ENCODE measurements around the gene ANGPT4.

The ANGPT4 gene

DNA sequence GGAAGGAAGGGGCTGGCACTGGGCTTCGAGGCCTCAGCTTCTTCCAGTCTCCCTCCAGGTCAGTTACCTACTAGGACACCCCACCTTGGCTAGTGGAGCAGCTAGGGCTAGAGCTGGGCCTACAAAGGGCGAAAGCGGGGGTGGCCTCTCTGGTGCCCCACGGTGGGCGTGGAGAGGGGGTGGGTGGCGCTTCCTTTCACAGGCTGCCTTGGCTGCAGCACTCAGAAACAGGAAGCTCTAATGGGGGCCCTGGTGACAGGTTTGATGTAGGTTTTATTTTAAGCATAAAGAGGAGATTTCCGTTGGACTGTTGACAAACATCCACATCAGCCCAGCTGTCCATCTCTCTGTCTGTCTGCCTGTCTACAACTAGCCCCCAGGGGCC is 69.2 kb downstream of the ANGPT4 start:
- peak; percentile 30 for DNase-seq (ENCODE audit: low read depth)

DNA sequence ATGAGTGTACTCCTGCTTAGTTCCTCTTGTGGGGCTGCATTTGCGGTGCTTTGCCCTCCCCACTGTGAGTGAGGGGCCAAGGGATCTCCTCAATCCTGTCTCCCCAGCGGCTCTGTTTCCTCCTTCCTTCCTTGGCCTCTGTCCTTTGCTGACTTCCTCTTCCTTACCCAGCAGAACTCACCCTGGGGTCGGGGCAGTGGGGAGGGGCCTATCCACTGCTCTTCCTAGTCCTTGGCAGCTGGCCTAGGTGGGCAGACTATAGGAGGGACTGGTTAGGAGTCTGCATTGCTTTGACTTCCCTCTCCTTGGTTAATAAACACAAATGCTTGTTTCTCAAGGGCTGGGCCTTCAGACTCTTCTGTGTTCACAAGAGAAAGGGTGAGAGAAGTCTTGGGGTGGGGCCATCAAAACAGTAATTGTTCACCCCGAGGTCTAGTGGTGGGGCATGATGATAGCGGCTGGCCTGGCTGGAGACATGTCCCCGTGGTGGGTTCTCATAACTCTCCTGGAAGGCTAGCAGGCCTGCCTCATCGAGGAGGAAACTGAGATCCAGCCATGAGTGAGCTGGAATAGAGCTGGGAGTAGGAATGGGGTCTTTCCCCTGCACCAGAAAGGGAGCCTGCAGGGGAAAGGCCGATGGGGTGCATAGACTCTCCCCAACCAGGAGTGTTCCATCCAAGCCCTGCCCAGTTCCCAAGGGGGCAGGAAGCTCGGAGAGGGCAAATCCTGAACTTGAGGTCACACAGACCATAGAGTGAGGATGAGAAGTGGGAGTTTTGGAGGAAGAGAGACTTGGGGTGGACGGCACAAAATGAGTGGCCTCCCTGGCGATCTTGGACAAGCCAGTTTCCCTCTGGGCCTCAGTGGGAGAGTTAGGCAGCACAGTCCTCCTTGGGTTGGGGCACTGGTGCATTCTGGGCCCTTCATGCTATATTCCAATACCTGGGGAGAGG is 69.9 kb downstream of the ANGPT4 start:
- TF ChIP-seq, protein P1, sequence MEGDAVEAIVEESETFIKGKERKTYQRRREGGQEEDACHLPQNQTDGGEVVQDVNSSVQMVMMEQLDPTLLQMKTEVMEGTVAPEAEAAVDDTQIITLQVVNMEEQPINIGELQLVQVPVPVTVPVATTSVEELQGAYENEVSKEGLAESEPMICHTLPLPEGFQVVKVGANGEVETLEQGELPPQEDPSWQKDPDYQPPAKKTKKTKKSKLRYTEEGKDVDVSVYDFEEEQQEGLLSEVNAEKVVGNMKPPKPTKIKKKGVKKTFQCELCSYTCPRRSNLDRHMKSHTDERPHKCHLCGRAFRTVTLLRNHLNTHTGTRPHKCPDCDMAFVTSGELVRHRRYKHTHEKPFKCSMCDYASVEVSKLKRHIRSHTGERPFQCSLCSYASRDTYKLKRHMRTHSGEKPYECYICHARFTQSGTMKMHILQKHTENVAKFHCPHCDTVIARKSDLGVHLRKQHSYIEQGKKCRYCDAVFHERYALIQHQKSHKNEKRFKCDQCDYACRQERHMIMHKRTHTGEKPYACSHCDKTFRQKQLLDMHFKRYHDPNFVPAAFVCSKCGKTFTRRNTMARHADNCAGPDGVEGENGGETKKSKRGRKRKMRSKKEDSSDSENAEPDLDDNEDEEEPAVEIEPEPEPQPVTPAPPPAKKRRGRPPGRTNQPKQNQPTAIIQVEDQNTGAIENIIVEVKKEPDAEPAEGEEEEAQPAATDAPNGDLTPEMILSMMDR (IDR thresholded peaks at IDR 0.05; ENCODE audit: low read depth, low read length, missing control alignments) = no peak
- no peak overlapping the region for H3K4me3 ChIP-seq (ENCODE audit: low read depth, low read length)
- DNase-seq (ENCODE audit: low read depth) = no peak

More for the DNA sequence above, 69.2 kb downstream of the ANGPT4 start:
- H3K4me3 ChIP-seq (ENCODE audit: low read depth, low read length) = no peak overlapping the region
- TF ChIP-seq, protein P1 (IDR thresholded peaks at IDR 0.05; ENCODE audit: low read depth, low read length, missing control alignments) = no peak

DNA sequence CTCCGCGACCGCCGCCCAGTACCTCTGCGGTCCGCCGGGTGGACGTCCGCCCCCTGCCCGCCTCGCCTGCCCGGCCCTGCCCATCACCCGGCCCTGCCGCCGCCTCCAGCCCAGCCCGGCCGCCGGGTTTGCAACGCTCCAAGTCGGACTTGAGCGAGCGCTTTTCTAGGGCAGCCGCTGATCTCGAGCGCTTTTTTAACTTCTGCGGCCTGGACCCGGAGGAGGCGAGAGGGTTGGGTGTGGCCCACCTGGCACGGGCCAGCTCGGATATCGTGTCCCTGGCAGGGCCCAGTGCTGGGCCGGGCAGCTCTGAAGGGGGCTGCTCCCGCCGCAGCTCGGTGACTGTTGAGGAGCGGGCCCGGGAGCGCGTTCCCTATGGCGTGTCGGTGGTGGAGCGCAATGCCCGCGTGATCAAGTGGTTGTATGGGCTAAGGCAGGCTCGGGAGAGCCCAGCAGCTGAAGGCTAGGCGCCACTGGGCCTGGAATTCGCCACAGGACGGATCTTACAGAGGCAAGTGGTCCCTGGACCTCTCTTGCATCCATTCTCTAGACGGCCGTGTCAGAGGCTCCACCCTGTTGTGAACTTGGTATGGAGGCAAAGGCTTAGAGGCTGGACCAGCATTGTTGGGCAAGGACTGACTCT is 70.8 kb downstream of the ANGPT4 start:
- no peak overlapping the region for H3K4me3 ChIP-seq (ENCODE audit: low read depth, low read length)
- TF ChIP-seq, protein P1 (IDR thresholded peaks at IDR 0.05; ENCODE audit: low read depth, low read length, missing control alignments) = no peak

GRCh38 chr20:844473-845225 is 71.5 kb downstream of the ANGPT4 start:
- H3K4me3 ChIP-seq (ENCODE audit: low read depth, low read length) = peak overlapping the region; percentile 6
- peak; percentile 66 for DNase-seq (ENCODE audit: low read depth)

More for the DNA sequence above, 70.8 kb downstream of the ANGPT4 start:
- DNase-seq (ENCODE audit: low read depth) = no peak

DNA sequence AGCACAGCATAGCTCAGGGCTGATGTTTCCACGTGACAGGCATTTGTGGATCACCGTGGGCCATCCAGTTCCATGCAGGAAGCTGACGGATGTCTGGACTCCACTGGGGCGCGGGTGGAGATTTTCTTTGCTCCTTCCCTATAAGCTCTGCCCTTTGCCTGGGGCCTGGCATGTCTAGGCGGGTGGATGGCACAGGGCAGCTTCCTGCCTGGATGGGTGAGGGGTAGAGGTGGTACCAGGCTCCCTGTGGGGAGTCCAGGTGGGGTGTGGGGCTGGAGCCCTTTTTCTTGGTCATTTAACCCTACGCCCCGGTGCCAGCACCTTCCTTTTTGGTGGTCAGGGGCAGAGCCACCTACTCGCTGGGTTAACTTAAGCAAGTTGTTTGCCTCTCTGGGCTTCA is 72.2 kb downstream of the ANGPT4 start:
- TF ChIP-seq, protein P1 (IDR thresholded peaks at IDR 0.05; ENCODE audit: low read depth, low read length, missing control alignments) = no peak
- H3K4me3 ChIP-seq (ENCODE audit: low read depth, low read length) = no peak overlapping the region
- DNase-seq (ENCODE audit: low read depth) = no peak

More at GRCh38 chr20:844473-845225, 71.5 kb downstream of the ANGPT4 start:
- TF ChIP-seq, protein P1 (IDR thresholded peaks at IDR 0.05; ENCODE audit: low read depth, low read length, missing control alignments) = no peak

DNA sequence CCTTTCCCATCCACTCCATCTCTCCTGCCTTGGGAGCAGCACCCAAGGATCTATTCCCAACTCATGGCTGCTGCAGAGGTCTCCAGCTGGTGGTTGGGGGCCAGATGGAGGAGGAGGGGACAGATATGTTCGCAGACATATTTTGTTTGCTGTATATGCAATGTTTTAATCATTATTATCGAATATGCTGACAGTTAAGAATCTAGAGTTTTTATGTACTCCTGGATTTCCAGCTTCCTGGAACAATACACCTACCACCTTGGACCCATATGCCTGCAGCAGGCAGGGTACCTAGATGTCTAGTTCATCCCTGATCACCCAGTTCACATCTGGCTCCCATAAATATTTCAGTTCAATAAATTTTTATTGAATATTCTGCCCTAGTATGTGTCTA is 73.6 kb downstream of the ANGPT4 start:
- DNase-seq (ENCODE audit: low read depth) = no peak
- TF ChIP-seq, protein P1 (IDR thresholded peaks at IDR 0.05; ENCODE audit: low read depth, low read length, missing control alignments) = no peak
- no peak overlapping the region for H3K4me3 ChIP-seq (ENCODE audit: low read depth, low read length)
